Measurements from ENCODE around the gene GOLGA6C. TPM values are rescaled to one million over a fixed set of nuclear protein-coding genes. Genes with fewer than 3 reads are reported as not detected.
"Not testable (repeated sequence)": the region's sequence is repeated elsewhere in the genome, so short reads cannot be mapped to it uniquely, and the experiment has no call there.

Gene GOLGA6C
- polyA plus RNA-seq, 1 donor (not counting 4 experiments of a cell fraction or from before 2014, with no cell fraction given): not detected

- Histone ChIP-seq H3K27ac (ENCODE audit: control insufficient read depth, insufficient read depth, low read length) (no peak overlapping the region), H4K20me1 (ENCODE audit: control insufficient read depth, extremely low read depth, insufficient read depth, low read length) (no peaks in the 10 kb centered on the region), H3K4me2 (ENCODE audit: control insufficient read depth, extremely low read depth, insufficient read depth, low read depth, low read length) (no peak overlapping the region), H3K36me3 (ENCODE audit: control insufficient read depth in 2 of 2, extremely low read depth in 1 of 2, insufficient read depth in 2 of 2, low read length in 2 of 2) (no peaks in the 10 kb centered on the region), H3K79me2 (ENCODE audit: control insufficient read depth, insufficient read depth, low read length) (no peaks in the 10 kb centered on the region), H2AFZ (ENCODE audit: control insufficient read depth, low read length) (no peak overlapping the region), H3K9me1 (ENCODE audit: control insufficient read depth, extremely low read depth, insufficient read depth, low read length) (no peaks in the 10 kb centered on the region), H3K9ac (ENCODE audit: control insufficient read depth, extremely low read depth, insufficient read depth, low read length) (no peak overlapping the region), H3K9me3 (ENCODE audit: control insufficient read depth, low read depth, low read length) (no peaks in the 10 kb centered on the region), H3K4me1 (ENCODE audit: control insufficient read depth, extremely low read depth, insufficient read depth, low read length) (no peaks in the 10 kb centered on the region), H3K27me3 (ENCODE audit: control insufficient read depth, extremely low read depth, insufficient read depth, low read length) (peaks cover 20% of the 10 kb centered on the region), H3K4me3 (ENCODE audit: control insufficient read depth in 2 of 3, extremely low read depth in 1 of 3, insufficient read depth in 2 of 3, low read depth in 1 of 3, low read length in 3 of 3) (no peak overlapping the region)
- dilution Hi-C loops (cut with MboI; ENCODE audit: extremely low pct_ligation_motif_present, low sequenced_read_pairs): no loop called here
- no peak for TF ChIP-seq EZH2 (IDR thresholded peaks at IDR 0.05; ENCODE audit: low read length)
- DNase-seq (ENCODE audit: low read depth, low spot score) (no peak), FAIRE-seq (no peak)
These were observed 8.4 kb upstream of the GOLGA6C start for GRCh38 chr15:75249726-75250125.

- H2AFZ ChIP-seq (ENCODE audit: control insufficient read depth, low read length); H3K79me2 ChIP-seq (ENCODE audit: control insufficient read depth, insufficient read depth, low read length); H3K4me2 ChIP-seq (ENCODE audit: control insufficient read depth, extremely low read depth, insufficient read depth, low read depth, low read length); dilution Hi-C loops (cut with MboI; ENCODE audit: extremely low pct_ligation_motif_present, low sequenced_read_pairs); H3K4me3 ChIP-seq (ENCODE audit: control insufficient read depth in 2 of 3, extremely low read depth in 1 of 3, insufficient read depth in 2 of 3, low read depth in 1 of 3, low read length in 3 of 3); H4K20me1 ChIP-seq (ENCODE audit: control insufficient read depth, extremely low read depth, insufficient read depth, low read length); H3K9ac ChIP-seq (ENCODE audit: control insufficient read depth, extremely low read depth, insufficient read depth, low read length); H3K9me1 ChIP-seq (ENCODE audit: control insufficient read depth, extremely low read depth, insufficient read depth, low read length); FAIRE-seq; H3K36me3 ChIP-seq (ENCODE audit: control insufficient read depth in 2 of 2, extremely low read depth in 1 of 2, insufficient read depth in 2 of 2, low read length in 2 of 2); DNase-seq (ENCODE audit: low read depth, low spot score); H3K4me1 ChIP-seq (ENCODE audit: control insufficient read depth, extremely low read depth, insufficient read depth, low read length); H3K9me3 ChIP-seq (ENCODE audit: control insufficient read depth, low read depth, low read length); H3K27ac ChIP-seq (ENCODE audit: control insufficient read depth, insufficient read depth, low read length): not testable (repeated sequence)
- peaks cover 20% of the 10 kb centered on the region for H3K27me3 ChIP-seq (ENCODE audit: control insufficient read depth, extremely low read depth, insufficient read depth, low read length)
These were observed 6.8 kb upstream of the GOLGA6C start for GRCh38 chr15:75251343-75251742.

- H3K4me3 ChIP-seq (ENCODE audit: control insufficient read depth in 2 of 3, extremely low read depth in 1 of 3, insufficient read depth in 2 of 3, low read depth in 1 of 3, low read length in 3 of 3); H3K9ac ChIP-seq (ENCODE audit: control insufficient read depth, extremely low read depth, insufficient read depth, low read length); H3K27ac ChIP-seq (ENCODE audit: control insufficient read depth, insufficient read depth, low read length); H3K9me3 ChIP-seq (ENCODE audit: control insufficient read depth, low read depth, low read length); dilution Hi-C loops (cut with MboI; ENCODE audit: extremely low pct_ligation_motif_present, low sequenced_read_pairs); DNase-seq (ENCODE audit: low read depth, low spot score); H3K36me3 ChIP-seq (ENCODE audit: control insufficient read depth in 2 of 2, extremely low read depth in 1 of 2, insufficient read depth in 2 of 2, low read length in 2 of 2); H3K9me1 ChIP-seq (ENCODE audit: control insufficient read depth, extremely low read depth, insufficient read depth, low read length); H2AFZ ChIP-seq (ENCODE audit: control insufficient read depth, low read length); H3K4me1 ChIP-seq (ENCODE audit: control insufficient read depth, extremely low read depth, insufficient read depth, low read length); FAIRE-seq; H3K79me2 ChIP-seq (ENCODE audit: control insufficient read depth, insufficient read depth, low read length); H4K20me1 ChIP-seq (ENCODE audit: control insufficient read depth, extremely low read depth, insufficient read depth, low read length); H3K4me2 ChIP-seq (ENCODE audit: control insufficient read depth, extremely low read depth, insufficient read depth, low read depth, low read length): not testable (repeated sequence)
- peaks cover 20% of the 10 kb centered on the region for H3K27me3 ChIP-seq (ENCODE audit: control insufficient read depth, extremely low read depth, insufficient read depth, low read length)
These were observed 5.8 kb upstream of the GOLGA6C start for GRCh38 chr15:75252285-75252684.

GRCh38 chr15:75258620-75259343 lies 648 bp downstream of the GOLGA6C start:
- FAIRE-seq; DNase-seq (ENCODE audit: low read depth, low spot score); H3K4me2 ChIP-seq (ENCODE audit: control insufficient read depth, extremely low read depth, insufficient read depth, low read depth, low read length); H3K79me2 ChIP-seq (ENCODE audit: control insufficient read depth, insufficient read depth, low read length); H2AFZ ChIP-seq (ENCODE audit: control insufficient read depth, low read length); H3K4me3 ChIP-seq (ENCODE audit: control insufficient read depth in 2 of 3, extremely low read depth in 1 of 3, insufficient read depth in 2 of 3, low read depth in 1 of 3, low read length in 3 of 3); H3K4me1 ChIP-seq (ENCODE audit: control insufficient read depth, extremely low read depth, insufficient read depth, low read length); H3K9ac ChIP-seq (ENCODE audit: control insufficient read depth, extremely low read depth, insufficient read depth, low read length); H3K9me1 ChIP-seq (ENCODE audit: control insufficient read depth, extremely low read depth, insufficient read depth, low read length); H3K36me3 ChIP-seq (ENCODE audit: control insufficient read depth in 2 of 2, extremely low read depth in 1 of 2, insufficient read depth in 2 of 2, low read length in 2 of 2); H4K20me1 ChIP-seq (ENCODE audit: control insufficient read depth, extremely low read depth, insufficient read depth, low read length); H3K9me3 ChIP-seq (ENCODE audit: control insufficient read depth, low read depth, low read length); H3K27me3 ChIP-seq (ENCODE audit: control insufficient read depth, extremely low read depth, insufficient read depth, low read length); dilution Hi-C loops (cut with MboI; ENCODE audit: extremely low pct_ligation_motif_present, low sequenced_read_pairs); H3K27ac ChIP-seq (ENCODE audit: control insufficient read depth, insufficient read depth, low read length): not testable (repeated sequence)

- H3K36me3 ChIP-seq (ENCODE audit: control insufficient read depth in 2 of 2, extremely low read depth in 1 of 2, insufficient read depth in 2 of 2, low read length in 2 of 2); H3K4me2 ChIP-seq (ENCODE audit: control insufficient read depth, extremely low read depth, insufficient read depth, low read depth, low read length); H3K4me1 ChIP-seq (ENCODE audit: control insufficient read depth, extremely low read depth, insufficient read depth, low read length); H4K20me1 ChIP-seq (ENCODE audit: control insufficient read depth, extremely low read depth, insufficient read depth, low read length); H3K9me1 ChIP-seq (ENCODE audit: control insufficient read depth, extremely low read depth, insufficient read depth, low read length); H3K9me3 ChIP-seq (ENCODE audit: control insufficient read depth, low read depth, low read length); H3K4me3 ChIP-seq (ENCODE audit: control insufficient read depth in 2 of 3, extremely low read depth in 1 of 3, insufficient read depth in 2 of 3, low read depth in 1 of 3, low read length in 3 of 3); H3K9ac ChIP-seq (ENCODE audit: control insufficient read depth, extremely low read depth, insufficient read depth, low read length); dilution Hi-C loops (cut with MboI; ENCODE audit: extremely low pct_ligation_motif_present, low sequenced_read_pairs); H2AFZ ChIP-seq (ENCODE audit: control insufficient read depth, low read length); FAIRE-seq; H3K27me3 ChIP-seq (ENCODE audit: control insufficient read depth, extremely low read depth, insufficient read depth, low read length); H3K27ac ChIP-seq (ENCODE audit: control insufficient read depth, insufficient read depth, low read length); DNase-seq (ENCODE audit: low read depth, low spot score); H3K79me2 ChIP-seq (ENCODE audit: control insufficient read depth, insufficient read depth, low read length): not testable (repeated sequence)
These were observed 1.7 kb downstream of the GOLGA6C start for GRCh38 chr15:75259873-75260272.
